ENCODE measurements around the gene MEIOB.

- TF ChIP-seq CTCF (IDR thresholded peaks at IDR 0.05) (no peak), POLR2A (IDR thresholded peaks at IDR 0.05) (no peak)
Measured at GRCh38 chr16:1919327-1919998, 47.5 kb upstream of the MEIOB start.

Measured in gastroesophageal sphincter (tissue), 3 donors.